ENCODE results near the gene DMBX1.

The DMBX1 gene

DNA sequence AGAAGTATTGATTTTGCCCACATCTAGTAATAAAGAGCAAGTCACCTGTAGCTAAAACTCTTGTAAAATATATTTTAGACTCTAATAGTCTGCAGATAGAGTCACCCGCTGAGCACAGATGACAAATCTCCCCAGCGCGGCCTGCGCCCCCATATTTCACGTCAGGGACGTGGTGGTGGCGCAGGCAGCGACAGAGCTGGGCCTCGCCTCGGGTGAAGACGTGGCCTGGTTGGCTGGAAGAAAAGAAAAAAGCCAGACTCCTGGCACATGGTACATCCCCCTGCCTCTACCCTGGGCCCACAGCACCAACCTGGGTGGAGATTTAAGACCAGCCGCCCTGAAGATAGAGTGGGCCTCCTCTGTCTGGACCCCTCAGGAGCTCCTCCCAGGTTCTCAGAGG is 6.0 kb upstream of the DMBX1 start:
- no peak for DNase-seq (ENCODE audit: low spot score)

DNA sequence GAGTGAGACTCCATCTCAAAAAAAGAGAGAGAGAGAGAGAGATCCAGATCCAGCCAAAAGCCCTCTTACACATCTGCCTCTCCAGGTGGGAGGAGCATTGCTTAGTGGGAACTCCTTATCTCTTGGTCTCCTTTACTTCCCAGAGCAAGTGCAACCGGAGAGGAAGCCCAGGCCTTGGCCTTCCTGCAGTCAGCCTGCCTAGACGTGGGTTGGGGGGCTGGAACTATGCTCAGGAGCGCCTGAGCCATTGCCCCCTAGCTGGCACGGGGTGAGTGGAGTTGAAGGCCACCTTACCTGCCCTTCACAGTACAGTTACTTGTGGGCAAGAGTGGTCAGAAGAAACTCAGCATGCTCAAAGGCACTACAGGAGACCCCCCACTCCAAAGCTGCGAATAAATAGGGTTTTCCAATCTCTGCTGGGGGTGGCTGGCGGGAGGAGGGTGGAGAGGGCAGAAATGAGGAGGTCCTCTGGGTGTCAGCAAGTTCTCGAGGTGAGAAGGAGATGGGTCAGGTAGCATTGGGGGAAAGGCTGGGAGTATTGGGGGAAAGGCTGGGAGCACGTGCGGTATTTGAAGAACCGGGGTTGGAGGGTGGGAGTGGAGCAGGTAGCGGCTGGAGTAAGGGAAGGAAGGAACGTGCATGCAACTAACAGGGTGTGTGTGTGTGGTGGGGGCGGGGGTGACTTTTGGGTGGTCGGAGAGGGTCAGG is 4.7 kb upstream of the DMBX1 start:
- DNase-seq (ENCODE audit: low spot score): no peak

DNA sequence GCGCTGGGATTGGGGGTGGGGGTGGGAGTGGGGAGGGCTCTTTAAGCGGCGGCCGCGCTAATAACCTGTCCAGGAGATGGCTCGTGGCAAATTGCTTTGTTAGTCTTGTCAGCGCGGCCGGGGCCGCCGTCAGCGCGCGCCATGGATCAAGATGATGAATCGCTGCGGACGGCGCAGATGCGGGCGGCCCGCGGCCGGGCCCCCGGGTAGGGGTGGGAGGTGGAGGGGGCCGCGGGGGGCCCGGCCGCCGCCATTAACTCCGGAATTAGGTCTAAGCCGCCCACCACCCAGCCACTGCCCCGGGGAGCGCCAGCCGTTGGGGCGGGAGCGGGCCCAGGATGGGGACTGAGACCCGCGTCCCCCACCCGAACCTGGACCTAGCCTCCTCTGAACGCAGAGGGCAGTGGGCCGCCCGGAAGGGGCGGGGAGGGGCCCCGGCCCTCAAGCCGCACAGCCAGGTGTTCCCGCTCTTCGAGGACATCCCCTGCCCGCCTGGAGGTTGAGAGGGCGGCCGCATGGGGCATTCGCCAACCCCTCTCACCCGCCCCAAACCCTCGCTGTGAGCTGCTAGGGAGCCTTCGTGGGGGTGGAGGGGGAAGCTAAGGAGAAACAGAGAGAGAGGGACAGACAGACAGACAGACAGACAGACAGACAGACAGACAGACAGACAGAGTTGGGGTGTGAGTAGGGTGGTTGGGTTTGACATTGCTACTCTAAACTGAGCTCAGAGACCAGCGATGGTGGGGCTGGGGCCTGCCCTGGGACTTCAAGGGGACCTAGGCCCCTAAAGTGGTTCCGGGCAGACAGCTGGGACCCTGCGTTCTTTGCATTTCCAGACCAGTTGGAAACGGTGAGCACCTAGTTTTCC is 3.8 kb upstream of the DMBX1 start:
- no peak for DNase-seq (ENCODE audit: low spot score)

DNA sequence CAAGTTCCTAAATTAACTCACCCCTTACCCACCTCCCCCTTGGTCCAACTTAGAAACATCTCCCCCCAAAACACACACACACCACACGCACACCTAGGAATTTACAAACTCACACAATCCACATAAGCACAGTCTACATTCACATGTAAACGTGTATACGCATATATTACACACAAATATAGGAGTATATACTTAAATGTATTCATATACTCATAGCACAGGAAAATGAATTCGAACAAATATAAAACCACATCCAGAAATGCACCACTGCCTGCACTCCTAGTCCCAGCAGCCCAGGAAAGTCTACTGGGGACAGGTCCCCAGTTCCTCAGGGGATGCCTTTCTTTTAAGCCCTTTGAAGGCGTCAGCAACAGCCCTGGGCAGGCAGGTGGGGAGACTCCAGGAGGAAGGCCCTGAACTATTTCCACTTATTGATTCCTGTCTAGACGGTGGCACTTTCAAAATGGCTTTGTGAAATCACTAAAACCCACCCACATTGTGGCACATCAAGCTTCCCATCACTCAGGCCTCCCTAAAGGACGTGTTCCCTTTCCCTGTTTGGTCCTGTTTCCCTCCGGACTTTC is 3.1 kb upstream of the DMBX1 start:
- no peak for DNase-seq (ENCODE audit: low spot score)

DNA sequence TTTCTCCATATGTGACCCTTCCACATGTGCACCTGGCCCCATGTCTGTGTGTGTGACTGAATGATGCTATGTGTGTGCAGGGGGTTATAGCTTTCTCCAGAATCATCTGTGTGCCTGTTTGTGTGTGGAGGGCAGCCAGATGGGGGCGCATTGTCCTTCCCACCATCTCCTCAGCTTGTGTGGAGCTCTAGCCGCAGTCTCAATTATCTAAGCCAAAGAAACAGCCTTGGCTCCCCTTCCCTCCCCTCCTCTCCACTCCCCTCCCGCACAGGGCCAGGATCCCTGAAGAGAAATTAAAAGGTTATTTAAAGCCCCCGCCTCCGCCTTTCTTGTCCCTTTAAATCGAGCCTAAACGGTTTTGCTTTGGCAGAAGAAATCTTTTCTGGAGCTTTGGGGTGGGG is 1.8 kb upstream of the DMBX1 start:
- DNase-seq (ENCODE audit: low spot score): no peak

GRCh38 chr1:46488343-46489168 is 1.1 kb upstream of the DMBX1 start:
- no peak for DNase-seq (ENCODE audit: low spot score)

DNA sequence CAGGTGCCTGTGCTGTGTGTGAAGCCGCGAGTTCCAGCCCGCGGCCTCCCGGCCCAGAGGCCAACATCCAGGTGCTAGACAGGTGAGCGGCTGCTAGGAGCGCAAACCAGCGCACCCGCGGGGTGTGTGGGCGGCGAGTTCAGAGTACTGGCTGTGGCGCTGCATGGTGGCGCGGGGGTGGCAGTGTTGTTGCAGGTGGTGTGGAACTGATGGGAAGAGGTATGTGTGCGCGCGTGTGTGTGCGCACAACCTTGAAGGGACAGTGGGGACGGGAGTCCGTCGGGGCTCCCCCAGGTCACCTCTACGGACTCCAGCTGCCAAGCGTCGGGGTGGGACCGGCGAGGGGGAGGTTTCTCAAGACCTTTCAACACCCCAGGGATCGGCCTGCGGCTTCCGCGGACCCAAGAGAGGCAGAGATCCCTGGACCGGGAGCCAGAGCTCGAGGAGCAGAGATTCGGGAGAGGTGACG is 433 bp upstream of the DMBX1 start:
- DNase-seq (ENCODE audit: low spot score): no peak

- no peak for DNase-seq (ENCODE audit: low spot score)
These were observed 695 bp downstream of the DMBX1 start for GRCh38 chr1:46490406-46490655.

DNA sequence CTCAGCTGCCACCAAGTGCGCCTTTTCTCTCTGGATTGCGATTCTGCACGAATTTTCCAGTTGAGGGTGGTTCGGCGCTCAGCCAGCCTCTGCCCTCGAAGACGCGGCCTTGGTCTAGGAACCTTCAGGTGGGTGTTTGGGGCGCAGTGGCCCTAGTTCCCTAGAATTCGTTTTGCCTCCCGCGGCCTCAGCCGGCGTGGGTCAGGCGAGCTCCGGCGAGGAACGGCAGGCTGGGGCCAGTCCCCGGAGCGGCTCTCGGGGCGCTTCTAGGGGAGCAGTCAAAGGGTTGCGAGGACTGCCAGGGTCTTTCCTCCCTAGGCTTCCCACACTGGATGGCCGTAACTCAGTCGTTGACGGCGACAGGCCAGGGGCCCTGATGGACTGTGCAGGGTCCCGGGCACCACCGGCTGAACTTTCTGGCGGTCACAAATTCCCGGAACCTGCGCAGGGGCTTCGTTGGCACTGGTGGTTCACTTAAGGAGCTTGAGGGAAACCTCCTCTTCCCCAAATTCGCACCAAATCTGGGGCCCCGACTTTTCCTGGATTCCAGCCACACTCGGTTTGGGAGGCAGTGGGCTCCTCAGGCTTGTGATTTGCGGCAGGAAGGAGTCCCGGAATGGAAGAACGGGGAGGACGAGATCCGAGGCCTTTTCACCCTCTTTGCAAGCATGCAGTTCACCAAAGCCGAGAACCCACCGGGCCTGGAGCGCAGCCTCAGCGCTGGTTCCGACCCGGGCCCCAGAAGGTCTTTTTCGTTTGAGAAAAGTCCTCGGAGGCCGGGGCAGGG is 1.2 kb downstream of the DMBX1 start:
- DNase-seq (ENCODE audit: low spot score): no peak

- DNase-seq (ENCODE audit: low spot score): no peak
These were observed 2.0 kb downstream of the DMBX1 start for GRCh38 chr1:46491443-46492268.

DNA sequence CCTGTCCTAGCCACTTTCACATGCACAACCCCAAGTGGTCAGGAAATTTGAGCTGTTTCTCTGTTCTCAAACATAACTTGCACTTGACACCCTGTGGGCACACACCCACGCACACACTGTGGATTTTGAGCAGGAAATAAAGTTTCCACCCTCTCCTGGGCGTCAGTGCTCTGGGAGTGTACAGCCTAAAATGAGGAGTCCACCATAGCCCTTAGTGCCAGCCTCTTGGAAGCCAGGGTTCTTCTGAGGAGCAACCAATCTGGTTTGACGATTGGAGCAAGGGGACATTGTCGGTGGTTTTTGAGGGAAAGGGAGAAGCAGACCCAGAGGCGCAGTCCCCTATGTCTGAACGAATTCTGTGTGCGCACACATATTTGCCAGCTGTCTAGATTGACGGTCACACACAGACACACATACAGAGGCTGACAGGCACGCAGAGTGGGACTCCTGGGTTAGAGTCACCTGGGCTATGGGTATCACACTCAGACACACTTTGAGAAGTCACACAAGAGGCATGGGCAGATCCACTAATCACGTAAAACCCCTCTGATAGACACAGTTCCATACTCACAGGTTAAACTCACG is 2.7 kb downstream of the DMBX1 start:
- no peak for DNase-seq (ENCODE audit: low spot score)

DNA sequence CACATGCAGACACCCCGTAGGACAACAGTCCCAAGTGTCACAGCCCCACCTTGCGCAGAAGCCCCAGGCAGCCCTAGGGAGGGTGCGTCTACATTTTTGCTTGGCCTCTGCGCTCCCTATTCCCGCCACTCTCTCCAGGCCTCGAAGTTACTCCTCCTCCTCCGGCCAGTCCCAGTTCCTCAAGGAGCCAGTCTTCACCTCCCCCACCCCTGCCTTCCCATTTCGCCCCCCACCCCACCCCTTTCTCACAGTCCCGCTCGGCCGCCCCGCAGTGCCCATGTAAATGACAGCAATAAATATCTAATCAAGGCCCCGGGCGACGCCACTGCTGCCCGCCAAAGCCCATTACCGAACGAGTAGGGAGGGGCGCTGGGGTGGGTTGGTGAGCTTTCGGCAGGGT is 3.2 kb downstream of the DMBX1 start:
- no peak for DNase-seq (ENCODE audit: low spot score)

DNA sequence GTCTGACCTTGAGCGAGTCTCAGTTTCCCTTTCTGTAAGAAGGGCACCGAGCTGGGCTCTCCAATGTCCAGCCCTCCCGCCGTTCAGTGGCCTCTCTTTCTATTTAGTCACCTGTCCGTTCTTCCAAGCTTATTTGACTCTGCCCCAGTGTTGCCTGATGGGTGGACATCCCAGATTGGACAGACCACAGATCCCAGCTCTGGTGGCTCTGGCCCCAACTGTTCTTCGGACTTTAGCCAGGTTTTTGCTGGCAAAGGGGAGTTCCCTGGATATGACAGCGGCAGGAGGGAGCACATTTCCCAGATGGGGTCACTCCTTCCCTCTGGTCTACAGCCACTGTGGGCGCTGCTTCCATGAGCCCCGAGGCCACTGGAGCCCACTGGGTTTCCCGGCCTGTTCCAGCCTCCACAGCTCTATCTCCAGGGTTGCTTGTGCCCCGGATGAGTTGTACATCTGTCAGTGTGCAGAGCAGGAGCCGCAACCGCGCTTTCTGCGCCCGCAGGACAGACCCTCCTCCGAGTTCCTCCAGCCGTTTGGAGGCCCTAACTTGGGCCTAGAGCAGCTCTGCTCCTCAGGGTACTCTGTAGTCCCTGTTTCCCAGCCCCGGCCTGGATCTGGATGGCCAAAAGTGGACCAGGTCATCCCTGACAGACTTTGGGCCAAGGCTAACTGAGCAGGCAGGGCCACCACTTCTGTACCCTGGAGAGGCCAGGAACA is 3.8 kb downstream of the DMBX1 start:
- no peak for DNase-seq (ENCODE audit: low spot score)

DNA sequence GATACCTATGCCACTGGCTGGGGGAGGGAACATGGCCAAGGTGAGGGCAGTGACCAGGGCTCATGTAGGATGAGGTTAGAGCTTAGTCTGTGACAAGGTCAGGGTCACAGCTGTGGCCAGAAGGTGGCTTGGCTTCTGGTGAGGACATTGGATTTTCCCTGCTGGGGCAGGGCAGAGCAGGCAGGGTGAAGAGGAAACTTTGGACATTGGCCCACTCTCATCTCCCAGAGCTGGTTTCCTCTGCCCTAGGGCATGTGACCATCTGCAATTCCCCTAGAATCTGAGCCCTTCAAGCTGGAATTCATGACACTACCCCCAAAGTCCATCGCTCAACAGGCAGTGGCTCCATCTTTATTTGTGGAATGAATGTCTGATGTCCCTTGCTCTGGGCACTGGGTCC is 5.3 kb downstream of the DMBX1 start:
- no peak for DNase-seq (ENCODE audit: low spot score)

DNA sequence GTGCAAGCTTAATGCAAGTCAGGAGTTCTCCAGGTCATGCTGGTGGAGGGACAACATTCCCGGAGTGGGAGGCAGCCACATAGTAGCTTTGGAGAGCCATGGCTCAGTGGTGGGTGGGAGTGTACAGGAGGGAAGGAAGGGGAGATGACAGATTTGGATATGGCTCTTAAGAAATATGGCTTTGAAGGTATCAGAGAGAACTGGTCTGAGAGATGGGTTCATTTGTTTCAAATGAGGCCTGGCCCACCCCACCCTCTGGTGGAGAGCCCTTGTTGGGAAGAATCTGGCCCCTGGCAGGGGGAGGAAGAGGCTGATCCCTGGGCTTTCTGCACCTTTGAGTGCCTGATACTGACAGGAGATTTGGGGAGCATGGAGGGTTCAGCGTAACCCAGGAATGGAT is 6.1 kb downstream of the DMBX1 start:
- DNase-seq (ENCODE audit: low spot score): no peak

DNA sequence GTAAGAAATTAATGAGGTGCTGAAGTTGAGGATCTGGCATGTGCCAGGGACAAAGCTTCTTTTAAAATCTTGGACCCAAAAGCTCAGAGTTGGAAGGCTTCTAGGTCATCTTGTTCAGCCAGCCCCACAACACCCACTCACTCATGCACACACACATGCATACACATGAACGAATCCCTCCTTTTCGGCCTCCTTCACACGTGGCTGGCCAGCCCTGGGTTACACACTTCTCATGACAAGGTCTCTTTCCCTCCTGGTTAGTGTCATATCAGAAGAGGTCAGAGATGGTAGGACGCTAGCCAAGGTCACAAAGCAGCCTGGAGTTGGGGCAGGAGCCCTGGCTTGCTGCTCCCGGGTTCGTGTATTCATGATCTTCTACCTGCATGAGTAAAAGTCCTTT is 6.9 kb downstream of the DMBX1 start:
- no peak for DNase-seq (ENCODE audit: low spot score)

DNA sequence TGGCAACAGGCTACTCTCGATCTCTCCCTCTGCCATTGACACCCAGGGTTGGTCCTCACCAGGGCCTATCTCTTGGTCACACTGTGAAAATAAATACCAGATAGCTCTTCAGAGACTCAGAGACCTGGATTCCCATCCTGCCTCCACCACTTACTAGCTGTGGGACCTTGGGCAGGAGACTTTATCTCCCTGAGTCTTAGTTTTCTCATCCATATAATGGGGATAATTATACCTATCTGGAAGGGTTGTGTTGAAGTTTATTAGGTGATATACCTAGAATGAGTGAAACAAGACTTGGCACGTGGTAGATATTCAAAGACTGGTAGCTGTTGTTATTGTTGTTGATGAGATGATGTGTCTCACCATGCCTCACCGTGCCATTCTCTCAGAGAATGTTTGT is 7.4 kb downstream of the DMBX1 start:
- DNase-seq (ENCODE audit: low spot score): no peak

- DNase-seq (ENCODE audit: low spot score): no peak
These were observed 8.0 kb downstream of the DMBX1 start for GRCh38 chr1:46497665-46498064.

- no peak for DNase-seq (ENCODE audit: low spot score)
These were observed 11.9 kb downstream of the DMBX1 start for GRCh38 chr1:46501528-46501927.

GRCh38 chr1:46503421-46503820 is 13.8 kb downstream of the DMBX1 start:
- DNase-seq (ENCODE audit: low spot score): no peak
